ENCODE data around the gene LRPPRC. TPM values are rescaled to one million over a fixed set of nuclear protein-coding genes. Genes with fewer than 3 reads are reported as not detected.

LRPPRC gene
- total RNA-seq, 1 donor from 2014 or later: 131 TPM

- DNase-seq (ENCODE audit: low read depth, low spot score): no peak
- Mint-ChIP-seq H3K27me3 (ENCODE audit: low read depth) (no peaks in the 10 kb centered on the region), H3K9me3 (no peaks in the 10 kb centered on the region), H3K27ac (ENCODE audit: unreplicated experiment) (no peak overlapping the region), H3K4me1 (peaks cover 10% of the 10 kb centered on the region), H3K4me3 (no peak overlapping the region), H3K36me3 (ENCODE audit: low read depth) (no peaks in the 10 kb centered on the region)
- no peak for TF ChIP-seq CTCF (conservative IDR thresholded peaks at IDR 0.05)
These were observed 157.8 kb downstream of the LRPPRC start for GRCh38 chr2:43837831-43838559.

GRCh38 chr2:43837033-43837432 lies 158.8 kb downstream of the LRPPRC start:
- peaks cover 10% of the 10 kb centered on the region for H3K4me1 Mint-ChIP-seq
- H3K27ac Mint-ChIP-seq (ENCODE audit: unreplicated experiment): no peak overlapping the region
- H3K4me3 Mint-ChIP-seq: no peak overlapping the region
- no peak for DNase-seq (ENCODE audit: low read depth, low spot score)
- no peaks in the 10 kb centered on the region for H3K36me3 Mint-ChIP-seq (ENCODE audit: low read depth)
- no peaks in the 10 kb centered on the region for H3K27me3 Mint-ChIP-seq (ENCODE audit: low read depth)
- TF ChIP-seq CTCF (conservative IDR thresholded peaks at IDR 0.05): no peak
- H3K9me3 Mint-ChIP-seq: no peaks in the 10 kb centered on the region

Other genes starting within 250 kb of the LRPPRC start
- 20.0 and 22.0 TPM in 2 replicates for gene DYNC2LI1, start 221.9 kb downstream of the LRPPRC start, total RNA-seq
- not detected in 2 replicates for gene ABCG5, start 157.2 kb downstream of the LRPPRC start, total RNA-seq
- gene ABCG8, start 157.0 kb downstream of the LRPPRC start, total RNA-seq: not detected in 2 replicates
- 37.4 and 42.3 TPM in 2 replicates for gene PPM1B, start 172.9 kb upstream of the LRPPRC start, total RNA-seq